ENCODE data around the gene OSTC.

DNA sequence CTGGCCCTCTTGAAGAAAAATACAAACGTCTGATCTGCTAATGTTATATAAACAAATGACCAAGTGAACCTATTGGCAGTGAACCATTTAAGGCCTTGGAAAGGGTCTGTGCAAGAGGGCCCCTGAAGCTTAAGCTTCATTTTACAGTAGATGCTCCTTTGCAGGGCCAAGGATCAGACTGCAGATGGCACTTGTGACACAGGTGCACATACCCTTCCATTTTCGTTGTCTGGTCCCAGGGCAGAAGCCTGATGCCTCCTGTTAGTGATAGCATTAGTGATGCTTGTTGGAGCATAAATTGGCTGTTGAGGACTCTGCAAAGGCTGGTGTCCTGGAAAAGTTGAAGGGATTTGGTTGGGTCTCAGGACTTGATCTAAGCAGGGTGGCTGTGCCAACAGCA, 65.9 kb downstream of the OSTC start:
- TF ChIP-seq, protein P1, sequence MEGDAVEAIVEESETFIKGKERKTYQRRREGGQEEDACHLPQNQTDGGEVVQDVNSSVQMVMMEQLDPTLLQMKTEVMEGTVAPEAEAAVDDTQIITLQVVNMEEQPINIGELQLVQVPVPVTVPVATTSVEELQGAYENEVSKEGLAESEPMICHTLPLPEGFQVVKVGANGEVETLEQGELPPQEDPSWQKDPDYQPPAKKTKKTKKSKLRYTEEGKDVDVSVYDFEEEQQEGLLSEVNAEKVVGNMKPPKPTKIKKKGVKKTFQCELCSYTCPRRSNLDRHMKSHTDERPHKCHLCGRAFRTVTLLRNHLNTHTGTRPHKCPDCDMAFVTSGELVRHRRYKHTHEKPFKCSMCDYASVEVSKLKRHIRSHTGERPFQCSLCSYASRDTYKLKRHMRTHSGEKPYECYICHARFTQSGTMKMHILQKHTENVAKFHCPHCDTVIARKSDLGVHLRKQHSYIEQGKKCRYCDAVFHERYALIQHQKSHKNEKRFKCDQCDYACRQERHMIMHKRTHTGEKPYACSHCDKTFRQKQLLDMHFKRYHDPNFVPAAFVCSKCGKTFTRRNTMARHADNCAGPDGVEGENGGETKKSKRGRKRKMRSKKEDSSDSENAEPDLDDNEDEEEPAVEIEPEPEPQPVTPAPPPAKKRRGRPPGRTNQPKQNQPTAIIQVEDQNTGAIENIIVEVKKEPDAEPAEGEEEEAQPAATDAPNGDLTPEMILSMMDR (IDR thresholded peaks at IDR 0.05; ENCODE audit: low read length) = no peak
- TF ChIP-seq EZH2 (optimal IDR thresholded peaks at IDR 0.05; ENCODE audit: low read depth, low read length) = no peak
- TF ChIP-seq EZH2phosphoT487 (IDR thresholded peaks at IDR 0.05; ENCODE audit: low read length) = no peak
